HS-27A (cell line): ENCODE measurements around the gene CCDC146.

Experiments used
- DNase-seq: peaks from one replicate; pipeline ENCODE4 v3.0.0-alpha.2; 2012; ENCODE audit warnings: low read depth, missing footprints

The CCDC146 gene

DNA sequence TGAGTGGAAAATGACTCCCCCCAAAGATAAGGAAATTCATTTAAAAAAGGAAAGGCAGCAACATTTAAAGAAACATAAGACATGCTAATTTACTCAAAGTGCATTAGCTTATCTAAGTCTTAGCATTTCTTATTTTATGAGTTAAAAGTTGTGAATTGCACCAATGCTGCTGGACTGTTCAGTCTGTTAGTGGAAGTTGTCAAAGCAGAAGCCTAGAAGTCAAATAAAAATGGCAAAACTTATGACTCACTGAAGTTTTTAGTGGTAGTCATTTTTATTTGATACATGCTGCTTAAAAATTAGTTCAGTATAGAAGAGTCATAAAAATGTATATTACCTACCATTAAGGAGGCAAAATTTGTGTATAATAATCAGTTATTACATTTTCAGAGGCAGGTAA, 168.0 kb downstream of the CCDC146 start:
- DNase-seq, result no peak

DNA sequence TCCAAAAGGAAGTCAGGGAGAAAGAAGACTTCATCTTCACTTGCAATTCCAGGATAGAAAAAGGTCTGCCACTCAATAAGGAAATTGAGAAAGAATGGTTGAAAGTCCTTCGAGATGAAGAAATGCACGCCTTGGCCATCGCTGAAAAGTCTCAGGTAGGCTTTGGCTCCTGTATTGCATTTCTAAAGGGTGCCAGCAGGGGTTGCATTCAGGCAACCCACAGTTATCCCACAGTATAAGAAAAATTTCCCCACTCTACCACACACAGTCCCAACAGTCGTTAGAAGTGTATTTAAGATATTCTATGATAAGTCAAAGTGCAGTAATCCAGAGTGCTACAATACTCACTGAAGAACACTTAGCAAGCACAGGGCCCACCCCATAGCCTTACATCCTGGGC, 170.6 kb downstream of the CCDC146 start:
- DNase-seq, result no peak

DNA sequence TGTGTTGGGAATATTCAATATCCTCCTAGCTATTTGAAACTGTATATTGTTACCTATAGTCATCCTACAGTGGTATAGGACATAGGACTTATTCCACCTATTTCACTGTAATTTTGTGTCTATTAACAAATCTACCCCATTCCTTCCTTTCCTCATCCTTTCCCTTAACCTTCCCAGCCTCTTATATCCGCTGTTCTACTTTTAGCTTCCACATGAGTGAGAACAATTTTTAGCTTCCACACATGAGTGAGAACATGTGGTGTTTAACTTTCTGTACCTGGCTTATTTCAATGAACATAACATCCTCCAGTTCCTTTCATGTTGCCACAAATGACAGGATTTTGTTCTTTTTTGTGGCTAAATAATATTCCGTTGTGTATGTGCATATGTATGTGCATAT, 173.1 kb downstream of the CCDC146 start:
- no peak for DNase-seq

DNA sequence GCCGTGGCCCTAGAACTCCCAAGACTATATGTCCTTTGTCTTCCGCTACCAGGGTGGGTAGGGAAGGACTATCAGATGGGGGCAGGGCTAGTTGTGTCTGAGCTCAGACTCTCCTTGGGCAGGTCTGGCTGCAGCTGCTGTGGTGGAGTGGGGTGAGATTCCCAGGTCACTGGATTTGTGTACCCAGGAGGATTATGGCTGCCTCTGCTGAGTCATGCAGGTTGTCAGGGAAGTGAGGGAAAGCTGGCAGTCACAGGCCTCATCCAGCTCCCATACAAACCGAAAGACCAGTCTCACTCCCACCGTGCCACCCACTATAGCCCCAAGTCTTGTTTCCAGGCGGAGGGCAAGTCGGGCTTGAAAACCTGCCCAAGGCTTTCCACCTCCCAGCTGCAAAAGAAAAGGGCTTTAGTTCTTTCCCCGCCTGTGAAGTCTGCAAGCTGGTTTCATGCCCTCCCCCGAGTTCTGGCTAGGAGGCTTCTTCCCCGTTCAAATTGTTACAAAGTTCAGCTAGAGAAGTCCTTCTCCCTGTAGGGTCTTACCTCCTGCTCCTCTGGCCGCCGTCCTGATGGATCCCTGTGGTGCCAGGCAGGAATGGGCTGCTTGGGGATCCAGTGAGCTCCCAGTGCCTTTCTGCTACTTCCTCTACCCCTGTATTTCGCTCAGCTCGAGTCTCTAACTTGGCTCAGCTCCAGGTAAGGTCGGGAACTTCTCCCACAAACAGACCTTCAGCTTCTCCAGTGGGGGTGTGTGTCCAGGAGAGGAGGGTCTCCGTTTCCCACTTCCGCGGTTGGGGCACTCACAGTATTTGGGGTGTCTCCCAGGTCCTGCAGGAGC, 184.0 kb downstream of the CCDC146 start:
- no peak for DNase-seq

DNA sequence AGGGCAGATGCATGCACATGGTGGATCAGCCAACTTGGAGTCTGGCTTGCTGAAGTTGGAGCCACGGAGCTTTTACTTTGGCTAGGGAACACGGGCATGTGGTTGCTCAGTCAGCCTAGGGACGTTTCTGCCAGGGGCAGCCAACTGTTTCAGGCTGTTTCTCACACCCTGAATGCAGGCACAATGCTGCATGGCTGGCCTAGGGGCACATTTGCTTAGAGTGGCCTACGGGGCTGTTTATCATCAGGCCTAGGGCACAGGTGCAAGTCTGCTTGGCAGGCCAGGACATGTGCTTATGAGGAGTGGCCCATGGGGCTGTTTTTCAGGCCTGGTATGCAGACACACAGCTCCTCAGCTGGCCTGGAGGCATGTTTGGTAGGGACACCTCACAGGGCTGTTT, 186.4 kb downstream of the CCDC146 start:
- no peak for DNase-seq

- DNase-seq, result no peak
Measured at GRCh38 chr7:77309714-77310220, 187.4 kb downstream of the CCDC146 start.

- no peak for DNase-seq
Measured at GRCh38 chr7:77310982-77311381, 188.6 kb downstream of the CCDC146 start.

- no peak for DNase-seq
Measured at GRCh38 chr7:77313085-77313484, 190.7 kb downstream of the CCDC146 start.

GRCh38 chr7:77313876-77314480, 191.6 kb downstream of the CCDC146 start:
- no peak for DNase-seq

DNA sequence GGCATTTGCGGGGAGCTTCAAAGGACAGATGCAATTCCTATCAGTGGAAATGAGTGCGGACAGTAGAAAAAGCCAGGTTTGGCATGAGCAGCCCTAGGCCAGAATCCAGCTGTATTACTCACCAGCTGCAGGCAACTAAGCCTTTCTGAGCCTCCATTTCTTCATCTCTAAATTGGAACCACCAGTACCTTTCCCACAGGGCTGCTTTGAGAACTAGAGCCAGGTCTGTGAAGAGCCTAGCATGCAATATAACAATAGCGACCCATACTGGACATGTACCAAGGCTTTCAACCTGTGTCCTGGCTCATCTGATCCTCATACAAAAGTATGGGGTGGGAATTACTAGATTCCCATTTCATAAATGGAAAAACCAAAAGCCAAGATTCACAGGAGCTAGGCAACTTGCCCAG, 192.8 kb downstream of the CCDC146 start:
- DNase-seq, result no peak

- DNase-seq, result no peak
Measured at GRCh38 chr7:77316219-77316978, 194.0 kb downstream of the CCDC146 start.

GRCh38 chr7:77318019-77318418, 195.6 kb downstream of the CCDC146 start:
- DNase-seq, result no peak

DNA sequence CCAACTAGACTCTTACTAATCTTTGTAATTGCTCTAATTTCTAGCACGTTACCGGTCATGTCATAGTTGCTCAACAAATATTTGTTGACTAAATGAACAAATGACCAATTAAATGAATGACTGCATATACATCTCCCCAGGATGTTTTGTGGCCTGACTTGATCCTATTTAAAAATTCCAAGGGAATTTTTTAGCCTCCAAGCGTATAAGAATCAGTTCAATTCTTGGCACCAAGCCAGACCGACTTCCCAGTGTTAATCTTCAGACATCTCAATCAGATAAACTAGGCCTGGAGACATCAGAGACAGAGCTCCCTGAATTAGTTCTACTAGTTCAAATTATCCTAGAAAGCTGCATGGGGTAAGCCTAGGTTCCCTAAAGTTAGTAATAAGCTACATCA, 197.7 kb downstream of the CCDC146 start:
- no peak for DNase-seq

GRCh38 chr7:77320714-77321113, 198.3 kb downstream of the CCDC146 start:
- DNase-seq, result no peak

DNA sequence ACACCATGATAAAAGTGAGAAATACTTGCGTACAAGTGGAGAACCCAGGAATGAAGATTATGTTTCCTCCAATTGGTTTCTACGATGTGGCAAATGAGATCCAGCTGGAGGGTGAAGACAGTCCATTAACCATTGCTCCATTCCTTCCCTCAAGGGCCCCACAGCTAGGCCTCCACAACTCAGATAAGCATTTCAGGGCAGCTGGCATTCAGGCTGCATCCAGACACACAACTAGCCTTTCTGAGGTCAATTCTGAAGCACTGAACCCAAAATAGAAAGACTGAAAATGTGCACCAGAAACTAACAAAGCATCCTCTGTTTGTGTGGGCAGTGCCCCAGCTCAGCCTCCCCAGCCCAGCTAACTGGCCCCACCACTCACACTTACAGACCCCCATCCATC, 198.9 kb downstream of the CCDC146 start:
- no peak for DNase-seq

- DNase-seq, result no peak
Measured at GRCh38 chr7:77326131-77326530, 203.7 kb downstream of the CCDC146 start.

DNA sequence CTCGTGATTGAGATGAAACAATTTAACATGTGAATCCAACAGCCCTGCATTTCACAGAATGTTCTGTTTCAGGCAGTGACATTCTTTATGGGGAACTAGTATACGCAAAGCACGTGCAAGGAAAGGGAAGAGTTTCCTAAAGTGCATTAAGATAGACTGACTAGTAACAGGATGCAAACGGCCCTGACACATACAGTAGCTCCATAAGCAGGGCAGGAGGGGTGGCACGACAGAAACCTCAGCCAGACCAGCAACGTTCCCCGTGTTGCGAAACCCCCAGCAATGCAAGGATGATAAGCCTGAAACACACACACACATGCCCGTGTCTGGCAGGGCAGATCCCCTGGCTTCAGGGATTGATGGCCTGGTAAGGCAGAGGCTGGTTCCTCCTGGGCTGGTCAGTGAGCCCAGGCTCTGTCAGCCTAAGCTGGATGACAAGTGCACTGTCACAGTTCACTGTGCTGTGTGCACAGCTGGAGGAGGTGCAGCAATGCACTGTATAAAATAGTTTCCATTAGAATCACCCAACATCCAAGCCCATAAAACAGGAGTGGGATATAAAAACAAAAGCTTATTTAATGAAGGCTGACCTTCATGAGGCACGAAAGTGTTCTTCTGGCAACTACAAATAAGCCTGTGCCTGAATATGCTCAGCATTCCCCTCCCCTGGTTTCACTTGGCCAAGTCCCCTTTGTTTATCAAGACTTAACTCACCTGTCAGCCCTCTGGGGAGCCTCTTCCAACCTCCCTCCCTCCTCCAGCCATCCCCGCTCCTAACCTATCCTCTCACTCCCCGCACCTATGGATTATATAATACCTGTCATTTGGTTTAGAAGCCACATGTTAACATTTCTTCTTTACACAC, 204.9 kb downstream of the CCDC146 start:
- DNase-seq, result no peak

GRCh38 chr7:77327932-77328628, 205.7 kb downstream of the CCDC146 start:
- DNase-seq, result no peak

DNA sequence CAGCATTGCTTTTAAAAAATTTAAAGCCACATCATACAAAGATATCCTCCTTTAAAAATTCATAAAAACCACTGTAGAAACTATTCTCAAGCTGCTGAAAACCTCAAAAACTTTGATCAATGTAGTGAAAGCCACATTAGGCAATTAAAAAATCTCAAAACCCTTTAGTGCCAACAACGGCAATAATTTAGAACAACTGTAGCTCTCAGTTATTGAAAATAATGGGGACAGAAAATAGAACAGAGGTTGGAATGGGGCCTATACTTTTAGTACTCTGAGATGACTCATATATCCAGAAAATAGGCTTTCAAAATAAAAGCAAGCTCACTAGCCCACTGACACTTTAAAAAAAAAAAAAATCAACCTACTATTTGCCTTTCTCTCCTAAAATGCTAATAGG, 206.3 kb downstream of the CCDC146 start:
- DNase-seq, result no peak

- DNase-seq, result no peak
Measured at GRCh38 chr7:77329466-77330168, 207.2 kb downstream of the CCDC146 start.
